Raji (cell line): ENCODE results near the gene LHB.
A peak's percentile ranks its signal among the peaks of the same experiment; 100 is the strongest.

ENCODE experiments used
- POLR2A ChIP-seq: IDR thresholded peaks from 2 replicates; pipeline ENCODE4 v1.6.1; 2011; ENCODE audit warnings: low read depth, low read length, control low read depth; ENCODE audit not compliant: insufficient read depth

Gene LHB

GRCh38 chr19:48986211-48986610, 30.7 kb downstream of the LHB start:
- TF ChIP-seq POLR2A, result no peak

- TF ChIP-seq POLR2A, result no peak
These were observed 31.2 kb downstream of the LHB start for GRCh38 chr19:48985711-48986110.

- no peak for TF ChIP-seq POLR2A
These were observed 34.6 kb downstream of the LHB start for GRCh38 chr19:48982280-48982679.

- no peak for TF ChIP-seq POLR2A
These were observed 39.8 kb downstream of the LHB start for GRCh38 chr19:48977061-48977460.

GRCh38 chr19:48975947-48976847, 40.7 kb downstream of the LHB start:
- no peak for TF ChIP-seq POLR2A

- no peak for TF ChIP-seq POLR2A
These were observed 45.9 kb downstream of the LHB start for GRCh38 chr19:48970923-48971395.

- TF ChIP-seq POLR2A, result no peak
These were observed 46.6 kb downstream of the LHB start for GRCh38 chr19:48970139-48970766.

- TF ChIP-seq POLR2A, result no peak
These were observed 47.4 kb downstream of the LHB start for GRCh38 chr19:48969276-48970138.

- TF ChIP-seq POLR2A, result no peak
These were observed 48.1 kb downstream of the LHB start for GRCh38 chr19:48968813-48969218.

GRCh38 chr19:48968179-48968661, 48.7 kb downstream of the LHB start:
- TF ChIP-seq POLR2A, result no peak

- peak; percentile 34; the same call in 1 of the 2 replicates for TF ChIP-seq POLR2A
These were observed 49.3 kb downstream of the LHB start for GRCh38 chr19:48967346-48968178.

GRCh38 chr19:48966541-48967345, 50.1 kb downstream of the LHB start:
- TF ChIP-seq POLR2A, result no peak
